ENCODE results near the gene NLE1.

- TF ChIP-seq CTCF (IDR thresholded peaks at IDR 0.05; ENCODE audit: low read depth, low read length) (no peak), POLR2A (IDR thresholded peaks at IDR 0.05; ENCODE audit: extremely low read depth, insufficient read length) (no peak)
Measured at GRCh38 chr17:35160354-35161201, 18.5 kb upstream of the NLE1 start.

All from NB4 (cell line).